ENCODE measurements around the gene CAPN8. TPM values are rescaled to one million over a fixed set of nuclear protein-coding genes. Genes with fewer than 3 reads are reported as not detected.

The CAPN8 gene

Small RNA genes lying within 50 kb of the gene (small RNA-seq; reads per million reads assigned to genes)
- gene RNU6-1248P (not detected), gene SNRPEP10 (not detected)
